ENCODE data around the gene RBM33. TPM values are rescaled to one million over a fixed set of nuclear protein-coding genes. Genes with fewer than 3 reads are reported as not detected.

RBM33 gene
- total and polyA plus RNA-seq, 9 of the 15 experiments (the other 6 are each of a cell fraction or from before 2014, with no cell fraction given): 4.4 to 80.7 (median 27.3) TPM

- intact Hi-C loops (cut with micrococcal nuclease) (no loop called here), in situ Hi-C loops (cut with MboI) (no loop called here)
- Histone ChIP-seq H3K4me3 (no peak overlapping the region), H3K27me3 (ENCODE audit: control insufficient read depth in 2 of 2, insufficient read depth in 2 of 2, low read length in 2 of 2) (no peaks in the 10 kb centered on the region), H3K4me1 (replicated peaks in 1 of 2; ENCODE audit: control insufficient read depth in 2 of 2, insufficient read depth in 2 of 2, low read length in 2 of 2) (no peaks in the 10 kb centered on the region), H2AFZ (ENCODE audit: low read depth, low read length) (no peak overlapping the region), H3K27ac (ENCODE audit: extremely low read depth, low read depth, low read length) (no peak overlapping the region), H3K9me3 (replicated peaks; ENCODE audit: control insufficient read depth, insufficient read depth, low read depth, low read length) (no peaks in the 10 kb centered on the region), H3K79me2 (ENCODE audit: control insufficient read depth, insufficient read depth, low read length) (no peaks in the 10 kb centered on the region), H3K9me1 (ENCODE audit: control insufficient read depth, insufficient read depth, low read length) (no peaks in the 10 kb centered on the region), H3K4me2 (ENCODE audit: insufficient read depth, low read length) (no peak overlapping the region), H4K20me1 (replicated peaks; ENCODE audit: control insufficient read depth, insufficient read depth, low read length) (no peaks in the 10 kb centered on the region), H3K36me3 (ENCODE audit: control insufficient read depth, insufficient read depth, low read length) (peaks cover 63% of the 10 kb centered on the region), H3K9ac (ENCODE audit: insufficient read depth in 1 of 2, low read depth in 2 of 2, low read length in 2 of 2) (no peak overlapping the region)
- DNase-seq (ENCODE audit: extremely low read depth in 1 of 4, low spot score in 3 of 4) (no peak), ATAC-seq (no peak), FAIRE-seq (no peak)
- ChIA-PET CTCF (ENCODE audit: low intra/inter-chr PET ratio) (no interaction called here), POLR2A (interaction anchor here (0.9 kb wide), 1 partner anchor 9 kb away, joined by 3 read pairs; no protein-coding TSS in a partner anchor)
- TF ChIP-seq PRPF4 (IDR thresholded peaks at IDR 0.05; ENCODE audit: insufficient read depth, low read depth, low read length, poor library complexity, severe bottlenecking) (no peak), RBM22 (IDR thresholded peaks at IDR 0.05; ENCODE audit: low read depth, low read length, poor library complexity, severe bottlenecking) (peak; percentile 29)
- WGBS (ENCODE audit: insufficient coverage, low coverage, missing lambda C conversion rate): 95% methylated on average over 19 of the region's 20 CpGs
- no TSS peak for BruUV-seq (replicated peaks)
These were observed 137.0 kb downstream of the RBM33 start for GRCh38 chr7:155781433-155781832.

- no peak for FAIRE-seq
- Histone ChIP-seq H3K4me3 (no peak overlapping the region), H3K79me2 (ENCODE audit: control insufficient read depth, insufficient read depth, low read length) (no peaks in the 10 kb centered on the region), H3K9me3 (replicated peaks; ENCODE audit: control insufficient read depth, insufficient read depth, low read depth, low read length) (no peaks in the 10 kb centered on the region), H3K27me3 (ENCODE audit: control insufficient read depth in 2 of 2, insufficient read depth in 2 of 2, low read length in 2 of 2) (no peaks in the 10 kb centered on the region), H3K36me3 (ENCODE audit: control insufficient read depth, insufficient read depth, low read length) (peaks cover 53% of the 10 kb centered on the region; the same call in 2 of the 3 replicates), H3K9ac (ENCODE audit: insufficient read depth in 1 of 2, low read depth in 2 of 2, low read length in 2 of 2) (no peak overlapping the region), H4K20me1 (replicated peaks; ENCODE audit: control insufficient read depth, insufficient read depth, low read length) (no peaks in the 10 kb centered on the region), H2AFZ (ENCODE audit: low read depth, low read length) (no peak overlapping the region), H3K4me1 (replicated peaks in 1 of 2; ENCODE audit: control insufficient read depth in 2 of 2, insufficient read depth in 2 of 2, low read length in 2 of 2) (no peaks in the 10 kb centered on the region; a peak in 1 of 5 replicates), H3K4me2 (ENCODE audit: insufficient read depth, low read length) (no peak overlapping the region), H3K9me1 (ENCODE audit: control insufficient read depth, insufficient read depth, low read length) (no peaks in the 10 kb centered on the region), H3K27ac (ENCODE audit: extremely low read depth, low read depth, low read length) (no peak overlapping the region)
- intact Hi-C loops (cut with micrococcal nuclease) (no loop called here), in situ Hi-C loops (cut with MboI) (no loop called here)
- 93% methylated on average over 10 of the region's 10 CpGs for WGBS (ENCODE audit: insufficient coverage, low coverage, missing lambda C conversion rate)
- POLR2A ChIA-PET: no interaction called here
- peak; percentile 11 for ATAC-seq
- no TSS peak for BruUV-seq (replicated peaks)
- no peak for DNase-seq (ENCODE audit: extremely low read depth in 1 of 4, low spot score in 3 of 4)
- TF ChIP-seq POLR2G (IDR thresholded peaks at IDR 0.05; ENCODE audit: low read depth, low read length) (peak; percentile 69), SUPT5H (IDR thresholded peaks at IDR 0.05) (no peak), BCL6 (CRISPR knock-in tag; IDR thresholded peaks at IDR 0.05) (no peak), DNMT1 (IDR thresholded peaks at IDR 0.05) (no peak)
- CTCF ChIA-PET (ENCODE audit: low intra/inter-chr PET ratio): no interaction called here
These were observed 138.0 kb downstream of the RBM33 start for GRCh38 chr7:155782466-155782865.

Measured in K562 (cell line).